ENCODE results near the gene TRIM7.

GRCh38 chr5:181239062-181239663 lies 34.2 kb upstream of the TRIM7 start:
- TF ChIP-seq CEBPB (IDR thresholded peaks at IDR 0.05) (no peak), TCF12 (IDR thresholded peaks at IDR 0.05; ENCODE audit: low read depth) (no peak), MAX (IDR thresholded peaks at IDR 0.05) (no peak)
